GM12878 (cell line): ENCODE data around the gene ALDH1L2.

Experiments used
- JUND ChIP-seq: IDR thresholded peaks from 2 replicates; pipeline ENCODE4 v1.6.1; 2012; ENCODE audit warnings: low read depth, mild to moderate bottlenecking, low read length, improper control_type of control experiment, moderate library complexity
- YY1 ChIP-seq: IDR thresholded peaks from 2 replicates; pipeline ENCODE4 v1.6.1; 2011; ENCODE audit warnings: low read depth, mild to moderate bottlenecking, low read length
- TF ChIP-seq, protein P1 (sequence below), 3 experiments: IDR thresholded peaks in 2 of 3; conservative IDR thresholded peaks in 1 of 3; 2 replicates each; pipeline ENCODE4 v1.5.1; 2011; ENCODE audit warnings: low read depth in 3 of 3, low read length in 3 of 3, mild to moderate bottlenecking in 3 of 3, control low read depth in 2 of 3, moderate library complexity in 2 of 3, inconsistent platforms in 1 of 3, mixed read lengths in 1 of 3; ENCODE audit not compliant: control insufficient read depth in 2 of 3, insufficient read depth in 1 of 3; ENCODE audit errors: extremely low read depth in 1 of 3

DNA sequence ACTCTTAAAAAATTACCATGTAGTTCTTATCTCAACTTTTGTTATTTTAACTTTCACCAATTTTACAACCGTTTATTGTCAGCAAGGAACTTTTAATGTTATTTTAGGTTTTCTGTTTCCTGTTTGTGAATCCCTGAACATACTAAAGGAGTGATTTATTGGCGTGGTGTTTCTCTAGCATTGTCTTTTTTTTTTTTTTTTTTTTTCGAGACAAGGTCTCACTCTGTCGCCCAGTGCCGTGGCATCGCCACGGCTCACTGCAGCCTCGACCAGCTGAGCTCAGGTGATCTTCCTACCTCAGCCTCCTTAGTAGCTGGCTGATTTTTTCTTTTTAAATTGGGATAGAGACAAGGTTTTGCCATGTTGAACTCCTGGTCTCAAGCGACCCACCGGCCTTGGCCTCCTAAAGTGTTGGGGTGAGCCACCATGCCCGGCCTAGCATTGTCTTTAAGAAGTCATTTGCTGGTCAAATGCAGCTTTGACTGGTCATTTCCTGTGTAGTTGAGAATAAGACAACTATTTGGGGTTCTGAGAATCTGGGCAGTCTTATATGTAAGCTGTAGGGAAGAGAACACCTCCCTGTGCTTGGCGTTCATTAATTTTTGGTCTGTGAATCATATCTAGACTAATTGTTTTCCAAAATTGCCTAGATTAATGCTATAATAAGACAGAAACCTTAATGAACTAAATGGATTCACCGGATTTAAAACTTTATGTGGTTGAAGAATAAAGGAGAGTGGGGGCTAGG is 25.4 kb upstream of the ALDH1L2 start:
- TF ChIP-seq JUND, result no peak
- TF ChIP-seq YY1, result peak; percentile 44; the same call in 1 of the 2 replicates
- TF ChIP-seq, protein P1, sequence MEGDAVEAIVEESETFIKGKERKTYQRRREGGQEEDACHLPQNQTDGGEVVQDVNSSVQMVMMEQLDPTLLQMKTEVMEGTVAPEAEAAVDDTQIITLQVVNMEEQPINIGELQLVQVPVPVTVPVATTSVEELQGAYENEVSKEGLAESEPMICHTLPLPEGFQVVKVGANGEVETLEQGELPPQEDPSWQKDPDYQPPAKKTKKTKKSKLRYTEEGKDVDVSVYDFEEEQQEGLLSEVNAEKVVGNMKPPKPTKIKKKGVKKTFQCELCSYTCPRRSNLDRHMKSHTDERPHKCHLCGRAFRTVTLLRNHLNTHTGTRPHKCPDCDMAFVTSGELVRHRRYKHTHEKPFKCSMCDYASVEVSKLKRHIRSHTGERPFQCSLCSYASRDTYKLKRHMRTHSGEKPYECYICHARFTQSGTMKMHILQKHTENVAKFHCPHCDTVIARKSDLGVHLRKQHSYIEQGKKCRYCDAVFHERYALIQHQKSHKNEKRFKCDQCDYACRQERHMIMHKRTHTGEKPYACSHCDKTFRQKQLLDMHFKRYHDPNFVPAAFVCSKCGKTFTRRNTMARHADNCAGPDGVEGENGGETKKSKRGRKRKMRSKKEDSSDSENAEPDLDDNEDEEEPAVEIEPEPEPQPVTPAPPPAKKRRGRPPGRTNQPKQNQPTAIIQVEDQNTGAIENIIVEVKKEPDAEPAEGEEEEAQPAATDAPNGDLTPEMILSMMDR (IDR thresholded peaks at IDR 0.05 in 2 of 3, conservative IDR thresholded peaks at IDR 0.05 in 1 of 3; ENCODE audit: control insufficient read depth in 2 of 3, extremely low read depth in 1 of 3, insufficient read depth in 1 of 3, low read depth in 3 of 3, low read length in 3 of 3), result no peak
